ENCODE data around the gene HACE1.

DNA sequence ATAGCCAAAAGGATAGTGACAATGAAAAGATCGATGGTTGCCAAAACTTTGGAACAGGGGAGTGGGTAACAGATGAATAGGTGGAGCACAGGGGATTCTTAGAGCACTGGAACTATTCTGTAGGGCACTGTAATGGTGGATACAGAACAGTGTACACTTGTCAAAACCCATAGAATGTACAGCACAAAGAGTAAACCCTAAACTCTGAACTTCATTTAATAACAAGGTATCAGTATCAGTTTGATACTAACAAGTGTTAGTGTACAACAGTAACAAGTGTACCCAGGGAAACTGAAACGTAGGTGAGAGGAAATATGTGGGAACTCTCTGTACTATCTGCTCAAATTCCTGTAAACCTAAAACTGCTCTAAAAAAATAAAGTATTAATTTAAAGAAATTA, 179.2 kb downstream of the HACE1 start:
- TF ChIP-seq EP300 (IDR thresholded peaks at IDR 0.05; ENCODE audit: low read depth), result no peak
- TF ChIP-seq, protein P1, sequence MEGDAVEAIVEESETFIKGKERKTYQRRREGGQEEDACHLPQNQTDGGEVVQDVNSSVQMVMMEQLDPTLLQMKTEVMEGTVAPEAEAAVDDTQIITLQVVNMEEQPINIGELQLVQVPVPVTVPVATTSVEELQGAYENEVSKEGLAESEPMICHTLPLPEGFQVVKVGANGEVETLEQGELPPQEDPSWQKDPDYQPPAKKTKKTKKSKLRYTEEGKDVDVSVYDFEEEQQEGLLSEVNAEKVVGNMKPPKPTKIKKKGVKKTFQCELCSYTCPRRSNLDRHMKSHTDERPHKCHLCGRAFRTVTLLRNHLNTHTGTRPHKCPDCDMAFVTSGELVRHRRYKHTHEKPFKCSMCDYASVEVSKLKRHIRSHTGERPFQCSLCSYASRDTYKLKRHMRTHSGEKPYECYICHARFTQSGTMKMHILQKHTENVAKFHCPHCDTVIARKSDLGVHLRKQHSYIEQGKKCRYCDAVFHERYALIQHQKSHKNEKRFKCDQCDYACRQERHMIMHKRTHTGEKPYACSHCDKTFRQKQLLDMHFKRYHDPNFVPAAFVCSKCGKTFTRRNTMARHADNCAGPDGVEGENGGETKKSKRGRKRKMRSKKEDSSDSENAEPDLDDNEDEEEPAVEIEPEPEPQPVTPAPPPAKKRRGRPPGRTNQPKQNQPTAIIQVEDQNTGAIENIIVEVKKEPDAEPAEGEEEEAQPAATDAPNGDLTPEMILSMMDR (IDR thresholded peaks at IDR 0.05), result no peak
